Upper lobe of right lung (tissue), 1 donor: ENCODE results near the gene CTBP2. TPM values are rescaled to one million over a fixed set of nuclear protein-coding genes. Genes with fewer than 3 reads are reported as not detected.

ENCODE experiments used
- ATAC-seq: fragments of 200-7000 bp; cut with Tn5 transposase; one replicate; pipeline ENCODE4 v1.9.1; 2020; ENCODE audit warnings: mild to moderate bottlenecking, moderate library complexity
- DNase-seq: peaks from one replicate; pipeline ENCODE4 v3.0.0-alpha.2; 2020
- H3K27ac ChIP-seq: fragments of 200-600 bp; one replicate; pipeline ENCODE4 v1.8.0; 2022
- H3K27me3 ChIP-seq: fragments of 200-600 bp; one replicate; pipeline ENCODE4 v1.8.0; 2022; ENCODE audit warnings: mild to moderate bottlenecking
- H3K36me3 ChIP-seq: fragments of 200-600 bp; one replicate; pipeline ENCODE4 v1.8.0; 2022
- H3K4me1 ChIP-seq: fragments of 200-600 bp; one replicate; pipeline ENCODE4 v1.8.0; 2022
- H3K4me3 ChIP-seq: fragments of 200-600 bp; one replicate; pipeline ENCODE4 v1.8.0; 2022; ENCODE audit warnings: mild to moderate bottlenecking
- H3K9me3 ChIP-seq: fragments of 200-600 bp; one replicate; pipeline ENCODE4 v1.8.0; 2022
- intact Hi-C: fragments of 100-400 bp; cut with DNase I; formaldehyde crosslinking; loops from one replicate; pipeline ENCODE4 v1.11.0; 2022
- total RNA-seq: library from RNA; stranded (reverse); fragmentation: NEBNext Ultra II Directional; extraction: Animal tissue kit (Norgen Biotek cat#: 25700); gene quantifications from one replicate; pipeline ENCODE4 v1.2.1, GENCODE V29; 2021
- TF ChIP-seq, protein P1 (sequence below): fragments of 200-600 bp; IDR thresholded peaks from one replicate; pipeline ENCODE4 v1.8.0; 2022; ENCODE audit warnings: antibody characterized with exemption
- donor health status: DM: no; HTN: yes; CAD: no; lungs with severe emphysema.

The CTBP2 gene
- total RNA-seq, 1 donor from 2014 or later, result 66.7 TPM

DNA sequence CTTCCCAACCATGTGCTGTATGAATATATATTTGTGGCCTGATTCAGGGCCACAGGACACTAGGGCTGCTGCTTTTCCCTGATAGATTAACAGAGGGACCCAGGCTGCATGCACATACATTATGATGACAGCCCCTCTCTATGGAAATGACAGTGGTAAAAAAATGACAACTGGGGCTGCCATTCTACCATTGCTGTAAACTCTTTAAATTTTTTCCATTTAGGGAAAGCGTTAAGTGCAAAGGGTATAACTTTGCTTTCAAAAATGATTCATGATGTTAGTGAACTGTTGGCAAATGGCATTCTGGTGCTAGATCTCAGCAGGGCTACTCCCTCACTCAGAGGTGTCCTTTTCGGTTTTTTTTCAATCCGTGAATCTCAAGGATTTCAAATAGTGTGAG, 4.2 kb downstream of the CTBP2 start:
- no peak for DNase-seq
- TF ChIP-seq, protein P1, sequence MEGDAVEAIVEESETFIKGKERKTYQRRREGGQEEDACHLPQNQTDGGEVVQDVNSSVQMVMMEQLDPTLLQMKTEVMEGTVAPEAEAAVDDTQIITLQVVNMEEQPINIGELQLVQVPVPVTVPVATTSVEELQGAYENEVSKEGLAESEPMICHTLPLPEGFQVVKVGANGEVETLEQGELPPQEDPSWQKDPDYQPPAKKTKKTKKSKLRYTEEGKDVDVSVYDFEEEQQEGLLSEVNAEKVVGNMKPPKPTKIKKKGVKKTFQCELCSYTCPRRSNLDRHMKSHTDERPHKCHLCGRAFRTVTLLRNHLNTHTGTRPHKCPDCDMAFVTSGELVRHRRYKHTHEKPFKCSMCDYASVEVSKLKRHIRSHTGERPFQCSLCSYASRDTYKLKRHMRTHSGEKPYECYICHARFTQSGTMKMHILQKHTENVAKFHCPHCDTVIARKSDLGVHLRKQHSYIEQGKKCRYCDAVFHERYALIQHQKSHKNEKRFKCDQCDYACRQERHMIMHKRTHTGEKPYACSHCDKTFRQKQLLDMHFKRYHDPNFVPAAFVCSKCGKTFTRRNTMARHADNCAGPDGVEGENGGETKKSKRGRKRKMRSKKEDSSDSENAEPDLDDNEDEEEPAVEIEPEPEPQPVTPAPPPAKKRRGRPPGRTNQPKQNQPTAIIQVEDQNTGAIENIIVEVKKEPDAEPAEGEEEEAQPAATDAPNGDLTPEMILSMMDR, result no peak
- Histone ChIP-seq H3K36me3 (no peaks in the 10 kb centered on the region), H3K27me3 (no peaks in the 10 kb centered on the region), H3K27ac (peak overlapping the region; percentile 91), H3K4me1 (peaks cover 66% of the 10 kb centered on the region), H3K4me3 (no peak overlapping the region), H3K9me3 (no peaks in the 10 kb centered on the region)
- intact Hi-C loops, result loop anchor here (10.0 kb wide), 1 partner anchor 101 kb away; no protein-coding TSS in a partner anchor
- ATAC-seq, result no peak

DNA sequence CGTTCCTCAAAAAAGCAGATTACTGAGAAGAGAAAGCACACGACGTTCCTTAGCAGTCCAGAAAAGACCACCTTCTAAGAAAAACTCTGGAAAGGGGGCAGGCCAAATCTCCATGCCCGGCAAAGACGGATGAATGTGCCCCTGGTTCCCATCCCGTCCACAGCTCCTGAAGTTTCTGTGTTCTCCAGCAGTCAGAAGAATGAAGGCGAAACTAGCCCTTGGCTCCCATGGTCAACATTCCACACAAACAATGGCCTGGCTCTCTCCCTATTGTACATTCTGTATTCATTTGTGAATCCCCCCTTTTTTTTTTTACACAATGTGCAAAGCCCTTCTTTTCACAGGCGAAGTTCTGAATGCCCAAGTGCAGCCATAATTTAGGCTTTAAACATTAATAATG, 5.3 kb downstream of the CTBP2 start:
- Histone ChIP-seq H3K36me3 (no peaks in the 10 kb centered on the region), H3K27ac (peak overlapping the region; percentile 55), H3K4me3 (peak overlapping the region; percentile 7), H3K4me1 (peaks cover 66% of the 10 kb centered on the region), H3K27me3 (no peaks in the 10 kb centered on the region), H3K9me3 (no peaks in the 10 kb centered on the region)
- ATAC-seq (no peak), DNase-seq (no peak)
- intact Hi-C loops, result loop anchor here (10.0 kb wide), 1 partner anchor 100 kb away; no protein-coding TSS in a partner anchor
- TF ChIP-seq, protein P1, result no peak

DNA sequence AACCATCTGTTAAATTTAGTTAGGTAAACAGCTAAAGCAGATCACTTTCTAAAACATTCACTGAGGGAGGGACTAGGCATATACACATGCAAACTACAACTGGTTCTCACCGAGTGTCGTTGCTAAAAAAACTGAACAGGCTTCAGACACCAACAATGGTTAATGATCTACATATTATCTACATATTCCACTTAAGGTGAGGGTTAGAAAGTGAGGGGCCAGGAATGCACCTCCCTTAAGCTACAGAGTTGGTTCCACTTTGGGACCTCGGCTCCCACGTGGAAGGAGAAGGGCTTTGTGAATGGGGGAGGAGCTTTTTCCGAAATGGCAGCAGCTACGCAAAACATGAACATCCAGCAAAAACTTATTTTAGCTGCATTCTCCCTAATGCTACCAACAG, 5.8 kb downstream of the CTBP2 start:
- Histone ChIP-seq H3K9me3 (no peaks in the 10 kb centered on the region), H3K4me3 (peak overlapping the region; percentile 7), H3K27me3 (no peaks in the 10 kb centered on the region), H3K36me3 (no peaks in the 10 kb centered on the region), H3K4me1 (peaks cover 69% of the 10 kb centered on the region), H3K27ac (peak overlapping the region; percentile 55)
- intact Hi-C loops, result loop anchor here (10.0 kb wide), 1 partner anchor 100 kb away; no protein-coding TSS in a partner anchor
- DNase-seq, result no peak
- TF ChIP-seq, protein P1, result no peak
- ATAC-seq, result no peak

DNA sequence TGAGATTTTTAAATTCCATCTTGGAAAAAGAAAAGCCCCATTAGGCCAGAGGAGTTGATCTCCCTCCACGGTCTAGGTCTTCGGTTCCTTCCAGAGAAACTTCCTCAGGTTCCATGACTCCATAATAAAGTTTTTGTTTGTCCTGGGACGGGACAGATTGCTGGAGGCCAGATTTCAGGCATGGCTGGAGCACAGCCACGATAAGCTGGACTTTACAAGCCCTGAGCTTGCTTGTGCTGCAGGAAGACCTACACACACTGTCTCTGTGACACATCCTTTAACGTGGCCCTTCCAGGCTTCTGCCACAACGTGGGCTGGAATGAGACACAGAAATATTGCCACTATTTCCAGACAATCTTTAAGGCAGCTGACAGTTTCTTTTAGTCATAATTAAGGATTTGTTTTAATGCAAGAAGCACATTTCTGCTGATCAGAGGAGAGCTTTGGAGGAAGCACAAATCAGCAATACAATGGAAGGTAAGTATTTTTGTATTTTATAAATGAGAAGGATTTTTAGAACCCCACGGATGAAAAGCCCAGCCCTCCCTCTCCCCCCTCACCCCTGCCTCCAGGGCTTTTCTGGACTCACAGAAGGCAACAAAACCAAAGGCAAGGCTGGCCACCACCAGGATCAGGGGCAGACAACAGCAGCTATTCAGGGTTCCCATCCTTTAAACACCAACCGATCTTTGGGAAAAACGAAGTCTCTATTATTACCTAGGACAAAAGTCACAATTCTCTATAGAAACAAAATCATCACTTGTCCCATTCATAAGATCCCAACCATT, 6.5 kb downstream of the CTBP2 start:
- TF ChIP-seq, protein P1, result no peak
- Histone ChIP-seq H3K27ac (peak overlapping the region; percentile 55), H3K4me1 (peaks cover 76% of the 10 kb centered on the region), H3K4me3 (peak overlapping the region; percentile 7), H3K27me3 (no peaks in the 10 kb centered on the region), H3K9me3 (no peaks in the 10 kb centered on the region), H3K36me3 (no peaks in the 10 kb centered on the region)
- intact Hi-C loops, result loop anchor here (10.0 kb wide), 1 partner anchor 99 kb away; no protein-coding TSS in a partner anchor
- no peak for ATAC-seq
- no peak for DNase-seq

DNA sequence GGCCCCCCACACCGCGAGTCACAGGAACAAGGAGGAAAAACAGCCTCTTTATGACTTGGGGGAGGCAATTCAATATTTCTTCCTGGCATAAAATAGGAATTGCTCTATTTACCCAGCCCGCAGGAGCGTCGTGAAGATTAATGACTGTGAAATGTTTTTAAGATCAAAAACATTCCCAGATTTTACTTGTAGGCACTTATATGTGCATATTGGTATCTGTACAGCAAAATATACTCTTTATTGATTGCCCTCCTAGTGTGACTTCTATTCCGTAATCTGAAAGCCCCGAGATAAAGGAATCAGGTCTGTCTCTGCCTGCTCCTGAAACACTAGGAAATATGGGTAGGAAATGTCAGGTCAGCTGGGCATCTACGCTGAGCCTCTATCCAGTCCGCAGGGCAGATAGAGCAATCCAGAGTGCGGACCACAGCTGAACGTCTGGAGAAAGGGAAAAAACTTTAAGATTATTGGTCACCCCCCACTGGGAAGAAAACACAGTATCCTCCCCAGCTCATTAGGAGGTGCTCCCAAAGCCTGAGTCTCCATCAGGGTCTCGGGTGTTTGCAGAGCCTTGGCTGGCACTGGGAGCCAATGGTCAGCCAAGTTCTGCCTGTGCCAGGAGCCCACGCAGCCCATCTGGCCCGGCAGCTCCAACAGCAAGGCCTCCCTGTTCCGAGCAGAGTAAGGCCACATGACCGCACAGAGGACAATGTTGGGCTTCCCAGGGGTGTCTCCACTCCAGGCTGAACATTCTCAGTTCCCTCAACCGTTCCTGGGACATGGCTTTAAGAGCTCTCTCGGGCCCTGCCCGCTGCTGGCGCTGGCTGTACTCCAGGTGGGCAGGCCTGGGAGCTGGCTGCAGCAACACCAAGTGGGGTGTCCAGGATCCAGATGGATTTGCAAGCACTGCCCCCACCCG, 7.7 kb downstream of the CTBP2 start:
- H3K4me3 ChIP-seq, result peak overlapping the region; percentile 43
- peaks cover 83% of the 10 kb centered on the region for H3K4me1 ChIP-seq
- peak; percentile 87 for DNase-seq
- H3K27ac ChIP-seq, result peak overlapping the region; percentile 61
- TF ChIP-seq, protein P1, result no peak
- no peaks in the 10 kb centered on the region for H3K36me3 ChIP-seq
- peak; percentile 77 for ATAC-seq
- no peaks in the 10 kb centered on the region for H3K27me3 ChIP-seq
- intact Hi-C loops, result loop anchor here (10.0 kb wide), 1 partner anchor 98 kb away; no protein-coding TSS in a partner anchor
- H3K9me3 ChIP-seq, result no peaks in the 10 kb centered on the region
